GM04504 (cell line): Measurements from ENCODE around the gene XPR1.

Experiments
- DNase-seq: peaks from one replicate; pipeline ENCODE4 v3.0.0-alpha.2; 2012; ENCODE audit warnings: low read depth

XPR1 gene

DNA sequence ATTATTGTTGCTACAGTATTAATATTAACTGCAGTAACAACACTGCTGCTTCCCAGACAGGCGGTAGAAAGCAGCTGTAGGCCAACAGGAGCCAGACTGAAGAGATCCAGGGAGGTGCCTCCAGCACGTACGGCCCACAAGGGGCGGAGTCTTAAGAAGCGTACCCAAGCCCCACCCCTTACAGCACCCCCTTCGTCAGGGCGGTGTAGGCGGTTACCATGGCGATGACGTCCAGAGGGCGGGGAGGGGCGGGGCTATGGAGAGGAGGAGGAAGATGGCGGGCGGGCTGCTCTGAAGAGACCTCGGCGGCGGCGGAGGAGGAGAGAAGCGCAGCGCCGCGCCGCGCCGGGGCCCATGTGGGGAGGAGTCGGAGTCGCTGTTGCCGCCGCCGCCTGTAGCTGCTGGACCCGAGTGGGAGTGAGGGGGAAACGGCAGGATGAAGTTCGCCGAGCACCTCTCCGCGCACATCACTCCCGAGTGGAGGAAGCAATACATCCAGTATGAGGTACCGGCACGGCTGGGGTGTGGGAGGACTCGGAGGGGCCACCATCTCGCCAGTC lies at the start of gene XPR1:
Gene XPR1, plus strand, starts transcription at position 257 of the 560 bp plus-strand sequence. Its CDS starts 180 bp downstream, at position 437.
- DNase-seq = peak; percentile 98

DNA sequence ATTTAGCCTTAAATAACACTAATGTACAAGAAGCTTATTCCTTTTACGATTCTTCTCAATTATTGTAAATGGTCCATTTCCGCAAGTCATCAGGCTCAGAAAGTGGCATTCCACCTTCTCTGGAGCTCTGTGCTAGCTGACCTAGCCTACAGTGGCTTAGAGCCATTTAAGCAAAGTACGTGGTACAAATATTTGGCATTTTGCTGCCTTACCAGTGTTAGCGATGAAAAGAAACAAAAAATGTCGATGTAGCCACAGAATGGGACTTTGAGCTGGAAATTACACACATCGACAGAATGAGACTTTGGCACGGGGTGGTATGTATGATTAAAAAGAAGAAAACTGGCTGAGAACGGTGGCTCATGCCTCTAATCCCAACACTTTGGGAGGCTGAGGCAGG lies 47.0 kb upstream of the XPR1 start:
- DNase-seq = no peak

DNA sequence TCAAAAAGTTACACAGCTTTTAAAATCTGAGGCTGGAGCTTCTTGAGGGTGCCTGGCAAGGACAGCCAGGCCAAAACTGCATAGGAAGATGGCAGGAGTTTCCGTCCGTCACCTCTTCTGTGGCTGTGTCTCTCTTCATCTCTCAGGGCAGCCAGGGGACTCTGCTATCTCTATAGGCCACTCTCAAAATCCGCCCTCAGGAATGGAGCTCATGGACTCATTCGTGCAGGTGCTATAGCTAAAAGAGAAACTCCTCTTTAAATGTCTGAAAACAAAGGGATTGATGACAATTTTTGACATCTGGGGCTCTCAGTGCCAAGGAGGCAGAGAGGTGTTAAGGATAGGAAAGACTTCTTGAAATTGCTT lies 45.8 kb upstream of the XPR1 start:
- DNase-seq = no peak

DNA sequence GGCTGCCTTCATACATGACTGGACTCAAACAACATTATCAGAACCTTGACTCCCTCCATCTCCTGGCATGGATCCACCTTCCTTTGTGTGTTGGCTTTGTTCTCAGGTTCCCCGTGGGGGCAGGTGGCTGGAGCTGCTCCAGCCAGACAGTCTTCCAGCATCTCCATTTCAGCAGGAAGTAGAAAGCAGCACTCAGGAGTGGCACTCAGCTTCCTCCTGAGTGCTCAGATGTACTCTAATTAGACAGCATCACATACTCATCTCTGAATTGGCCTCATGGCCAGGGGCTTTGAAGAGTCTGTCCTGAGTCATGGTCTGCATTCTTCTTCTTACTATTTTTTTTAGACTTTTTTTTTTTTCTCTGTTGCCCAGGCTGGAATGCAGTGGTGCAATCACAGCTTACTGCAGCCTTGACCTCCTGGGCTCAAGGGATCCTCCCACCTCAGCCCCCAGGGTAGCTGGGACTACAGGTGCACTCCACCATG lies 45.1 kb upstream of the XPR1 start:
- DNase-seq = peak; percentile 43

DNA sequence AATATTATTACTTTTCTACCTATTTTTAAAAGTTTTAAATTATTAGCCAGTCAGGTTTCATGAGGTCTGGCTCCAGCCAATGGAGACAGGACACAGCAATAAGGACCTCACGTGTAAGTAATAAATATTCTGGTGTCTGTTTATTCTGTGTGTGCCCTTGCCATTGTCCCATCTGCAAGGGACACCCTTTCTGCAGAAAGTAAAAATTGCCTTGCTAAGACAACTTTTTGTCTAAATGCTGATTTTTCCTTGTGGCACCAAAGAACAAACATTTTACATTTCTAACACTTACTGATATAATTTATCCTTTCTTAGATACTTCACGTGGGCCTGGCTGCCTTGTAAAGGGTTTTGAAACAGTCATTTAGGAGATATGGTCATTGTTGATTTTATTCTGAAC lies 43.7 kb upstream of the XPR1 start:
- DNase-seq = no peak

DNA sequence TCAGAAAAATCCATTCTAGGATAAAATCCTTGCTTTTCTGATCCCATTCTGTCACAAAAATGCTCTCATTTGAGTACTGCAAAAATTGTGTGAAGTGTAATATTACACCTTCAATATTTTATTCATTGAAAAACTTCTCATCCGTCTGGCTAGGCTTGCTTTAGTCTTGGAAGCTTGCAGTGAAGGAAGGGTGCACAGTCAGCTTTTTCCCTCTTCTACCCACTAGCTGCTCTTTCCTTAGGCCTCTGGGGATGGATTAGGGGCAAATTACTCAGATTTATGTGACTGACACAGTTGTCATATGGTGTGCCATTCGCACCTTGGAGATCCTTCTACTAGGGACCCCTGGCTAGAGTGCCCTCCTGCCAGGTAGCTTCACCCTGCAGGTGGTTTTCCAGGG lies 40.9 kb upstream of the XPR1 start:
- no peak for DNase-seq

DNA sequence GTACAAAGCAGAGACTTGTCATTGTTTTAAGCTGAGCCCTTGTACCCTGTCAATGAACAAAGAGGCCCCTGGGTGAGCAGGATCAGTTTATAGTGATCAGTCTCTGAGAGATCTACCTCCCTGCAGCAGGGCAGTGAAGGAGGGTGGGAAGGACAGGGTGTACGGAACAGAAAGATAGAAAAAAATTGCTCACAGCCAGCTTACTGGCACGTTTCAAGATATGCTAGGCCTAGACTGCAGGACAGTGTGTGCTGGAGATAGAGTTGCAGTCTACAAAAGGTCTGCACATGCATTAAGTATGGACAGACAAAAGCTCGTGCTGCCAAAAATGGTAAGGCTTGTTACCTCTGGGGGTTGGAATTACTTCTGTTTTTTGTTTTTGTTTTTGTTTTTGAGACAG lies 38.4 kb upstream of the XPR1 start:
- DNase-seq = no peak

DNA sequence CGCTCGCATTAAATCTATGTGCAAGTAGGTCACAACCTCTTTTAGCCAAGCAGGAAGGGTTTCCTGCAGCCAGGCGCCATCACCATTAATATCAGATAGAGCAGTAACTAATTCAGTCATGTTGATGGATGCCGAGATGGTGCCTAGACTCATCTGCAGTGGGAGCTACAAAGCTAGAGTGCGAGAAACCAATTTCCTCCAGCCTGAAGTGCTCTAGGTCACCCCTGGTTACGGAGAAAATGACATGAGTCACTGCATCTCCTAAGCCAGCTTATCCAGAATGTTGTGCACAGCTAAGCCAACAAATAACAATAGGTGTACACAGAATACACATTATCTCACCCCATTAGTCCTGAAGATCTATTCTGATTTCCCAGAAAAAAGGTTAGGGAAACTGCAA lies 37.1 kb upstream of the XPR1 start:
- no peak for DNase-seq

DNA sequence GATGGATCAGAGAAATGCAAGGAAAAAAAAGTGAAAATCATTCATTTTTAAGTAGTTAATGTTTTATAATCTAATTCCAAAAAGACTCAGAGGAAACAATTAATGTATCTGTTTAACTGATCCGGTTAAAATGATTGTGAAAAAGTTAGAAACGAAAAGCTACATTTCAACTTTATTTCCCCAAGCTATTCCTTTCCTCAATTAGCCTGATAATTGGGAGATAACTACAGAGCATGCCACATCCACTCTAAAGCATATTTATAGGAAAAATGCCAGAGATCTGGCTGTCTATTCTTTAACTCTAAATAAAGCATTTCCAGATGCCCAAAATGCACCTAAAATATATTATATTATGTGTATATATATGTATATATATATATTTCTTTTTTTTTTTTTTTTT lies 35.9 kb upstream of the XPR1 start:
- no peak for DNase-seq

DNA sequence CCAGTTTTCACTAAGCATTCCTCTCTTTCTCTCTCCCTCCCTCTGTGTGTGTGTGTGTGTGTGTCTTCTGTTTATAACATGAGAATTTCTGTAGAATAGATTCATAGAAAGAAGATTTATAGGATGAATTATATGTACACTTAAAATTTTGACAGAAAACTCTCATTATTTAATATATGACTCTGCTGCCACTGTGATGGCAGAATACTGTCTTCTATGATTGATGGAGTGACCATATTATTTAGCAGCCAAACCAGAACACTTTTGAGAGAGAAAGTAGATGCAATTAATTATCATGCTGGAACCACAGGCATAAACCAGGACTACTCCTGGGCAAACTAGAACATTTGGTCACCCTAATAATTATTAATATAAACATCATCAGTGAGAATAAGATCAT lies 34.3 kb upstream of the XPR1 start:
- DNase-seq = no peak

DNA sequence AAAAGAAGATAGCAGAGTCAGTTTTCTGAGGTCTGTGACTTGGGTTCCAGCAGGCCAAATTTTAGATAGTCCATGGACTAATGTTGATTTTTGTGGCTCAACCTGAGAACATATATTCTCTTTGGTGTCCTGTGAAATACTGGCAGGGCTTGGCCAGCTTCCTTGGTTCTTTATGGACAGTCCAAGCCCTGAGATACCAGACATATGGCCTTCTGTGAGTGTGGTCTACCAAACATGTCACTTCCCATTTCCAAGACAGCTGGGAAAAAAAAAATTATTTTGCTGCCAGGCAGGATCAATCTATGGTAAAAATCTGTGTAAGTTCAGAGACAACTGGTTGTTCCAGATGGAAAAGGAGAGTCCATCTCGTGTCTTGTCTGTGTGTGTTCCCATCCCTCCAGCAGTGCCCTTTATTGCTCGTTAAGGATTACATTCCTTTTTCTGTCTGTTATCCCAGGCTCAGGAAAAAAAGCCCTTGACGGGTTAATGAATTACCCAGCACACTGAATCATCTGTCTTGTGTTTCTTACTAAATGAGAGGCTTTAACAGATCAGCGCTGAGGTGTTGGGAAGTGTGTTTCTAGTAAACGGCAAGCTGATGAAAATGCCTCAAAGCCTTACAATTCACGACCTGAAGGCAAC lies 33.4 kb upstream of the XPR1 start:
- no peak for DNase-seq

DNA sequence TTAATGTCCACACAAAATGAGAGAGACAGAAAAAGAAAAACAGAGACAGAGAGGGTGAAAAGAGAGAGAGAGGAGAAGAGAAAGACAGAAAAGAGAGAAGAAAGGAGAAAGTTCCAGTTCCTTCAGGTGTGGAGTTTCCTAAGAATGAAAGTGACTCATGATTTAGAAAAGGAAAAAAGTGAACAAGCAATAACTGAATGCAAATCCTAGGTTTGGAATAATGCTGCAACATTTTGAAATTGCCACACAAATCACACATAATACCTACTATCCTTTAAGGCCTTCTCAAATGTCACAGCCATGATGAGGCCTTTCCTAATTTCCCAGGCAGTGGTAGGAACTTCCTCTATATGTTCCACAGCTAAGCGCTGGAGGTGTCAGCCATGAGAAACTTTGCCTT lies 31.5 kb upstream of the XPR1 start:
- no peak for DNase-seq

DNA sequence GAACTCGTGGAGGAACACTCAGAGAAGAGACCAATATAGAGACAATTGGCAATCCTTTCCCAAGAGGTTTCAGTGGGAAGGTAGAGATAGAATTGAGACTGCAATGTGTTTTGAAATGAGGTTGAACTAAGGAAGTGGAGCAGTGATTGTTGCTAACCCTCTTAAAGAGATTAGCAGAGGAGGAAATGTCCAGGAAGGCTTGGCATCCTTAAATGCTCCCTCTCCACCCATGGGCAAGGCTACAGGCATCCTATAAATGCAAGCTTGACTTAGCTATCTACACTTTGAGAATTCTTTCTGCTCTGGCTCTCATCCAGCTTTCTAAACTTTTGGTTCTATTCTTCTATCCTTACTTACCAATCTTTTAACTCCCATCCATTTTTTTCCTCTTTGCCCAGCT lies 30.3 kb upstream of the XPR1 start:
- no peak for DNase-seq

DNA sequence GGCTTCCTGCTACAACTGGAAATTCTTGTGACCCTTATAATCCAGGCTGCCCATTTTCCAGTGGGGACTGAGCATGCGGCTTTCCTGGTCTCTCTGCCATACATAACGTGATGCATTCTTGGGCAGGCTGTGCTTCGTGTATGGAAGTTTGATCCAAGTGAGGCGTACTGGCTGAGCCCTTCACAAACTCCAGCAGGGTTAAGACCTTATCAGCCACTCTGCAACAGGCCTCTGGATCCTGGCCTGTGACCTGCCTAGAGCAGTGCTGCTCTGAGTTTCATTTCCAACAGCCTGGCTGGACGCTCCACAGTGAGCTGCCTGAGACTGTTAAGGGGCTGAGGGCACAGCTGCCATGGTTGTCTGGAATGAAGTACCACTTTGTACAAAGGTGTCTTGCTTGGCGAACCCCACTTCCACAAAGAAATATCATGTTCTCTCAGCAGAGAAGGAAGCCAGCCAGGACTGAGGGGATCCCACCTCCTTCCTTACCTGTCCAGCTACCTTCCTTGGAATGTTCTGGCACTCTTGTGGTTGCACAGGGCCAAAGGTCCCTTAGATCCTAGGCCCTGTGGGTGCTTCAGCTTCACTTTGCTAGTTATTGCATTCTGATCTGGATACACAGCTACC lies 28.5 kb upstream of the XPR1 start:
- DNase-seq = no peak

DNA sequence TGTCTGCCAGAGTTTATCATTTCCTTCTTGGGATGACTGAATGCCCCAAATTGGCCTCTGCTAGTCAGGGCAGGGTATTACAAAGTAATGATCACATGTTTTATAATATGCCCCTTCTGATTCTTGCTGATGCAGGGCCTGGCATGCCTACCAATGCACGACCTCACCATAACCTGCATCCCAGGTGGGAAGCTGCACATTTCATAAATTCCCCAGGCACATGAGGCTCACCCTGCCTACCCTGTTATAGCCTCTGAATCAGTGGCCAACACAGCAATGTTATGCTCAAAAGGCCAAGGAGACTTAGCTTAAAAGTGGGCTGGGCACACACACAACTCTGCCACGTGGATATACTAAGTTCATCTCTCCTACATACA lies 28.0 kb upstream of the XPR1 start:
- DNase-seq = no peak

DNA sequence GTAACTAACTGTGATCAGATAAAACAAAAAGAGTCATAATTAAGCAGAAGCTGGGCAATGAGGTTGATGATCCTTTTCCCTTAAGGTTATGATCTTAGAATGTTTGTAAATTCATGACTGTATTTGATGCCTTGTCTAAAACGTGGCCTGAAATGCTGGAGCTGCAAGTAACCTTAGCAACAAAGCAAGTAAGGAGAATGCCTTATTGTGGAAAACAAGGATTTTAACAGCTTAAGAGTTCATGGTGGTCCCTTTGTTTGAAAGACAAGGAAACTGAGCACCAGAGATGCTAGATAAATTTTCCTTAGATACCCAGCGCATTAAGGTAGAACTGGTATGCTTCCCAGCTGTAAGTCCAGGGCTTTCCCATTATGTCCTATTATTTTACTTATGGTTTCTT lies 25.7 kb upstream of the XPR1 start:
- no peak for DNase-seq

DNA sequence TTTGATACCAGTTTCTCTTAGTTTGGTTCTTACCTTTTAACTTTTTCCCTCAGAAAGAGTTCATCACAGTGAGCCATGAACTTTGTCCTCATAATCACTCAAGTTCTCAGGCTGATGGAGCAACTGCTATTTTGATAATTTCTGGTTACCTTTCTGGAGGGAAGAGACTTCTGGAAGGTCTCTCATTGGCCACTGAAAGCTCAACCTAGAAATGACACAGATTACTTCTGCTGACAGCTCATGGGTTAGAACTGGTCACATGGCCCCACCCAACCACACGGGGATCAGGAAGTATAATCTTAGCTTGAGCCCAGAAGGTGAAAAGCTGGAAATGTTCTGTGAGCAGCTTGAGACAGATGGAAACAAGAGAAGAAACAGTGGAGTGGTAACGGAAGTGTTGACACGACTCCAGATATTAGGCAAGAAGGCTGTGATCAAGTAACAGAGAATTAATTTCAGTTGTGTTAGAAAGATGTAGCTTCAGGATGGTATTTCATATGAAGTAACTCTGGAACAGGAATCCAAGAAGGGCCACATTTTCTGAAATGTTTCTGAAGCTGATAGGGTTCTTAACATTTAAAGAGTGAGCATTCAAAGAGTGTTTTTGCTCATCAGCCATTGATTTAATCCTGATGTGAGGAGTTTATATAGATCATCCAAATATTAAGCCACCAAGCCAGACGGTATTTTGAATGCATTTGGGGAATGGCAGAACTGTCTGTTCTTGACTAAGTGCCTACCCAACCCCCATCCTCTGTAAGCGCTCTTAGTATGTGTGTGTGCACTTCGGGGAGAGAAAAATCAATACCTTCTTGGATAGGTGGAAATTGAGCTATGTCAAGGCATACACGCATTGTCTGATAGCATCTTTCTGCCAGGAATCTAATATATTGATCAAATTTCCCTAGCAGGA lies 21.9 kb upstream of the XPR1 start:
- no peak for DNase-seq

DNA sequence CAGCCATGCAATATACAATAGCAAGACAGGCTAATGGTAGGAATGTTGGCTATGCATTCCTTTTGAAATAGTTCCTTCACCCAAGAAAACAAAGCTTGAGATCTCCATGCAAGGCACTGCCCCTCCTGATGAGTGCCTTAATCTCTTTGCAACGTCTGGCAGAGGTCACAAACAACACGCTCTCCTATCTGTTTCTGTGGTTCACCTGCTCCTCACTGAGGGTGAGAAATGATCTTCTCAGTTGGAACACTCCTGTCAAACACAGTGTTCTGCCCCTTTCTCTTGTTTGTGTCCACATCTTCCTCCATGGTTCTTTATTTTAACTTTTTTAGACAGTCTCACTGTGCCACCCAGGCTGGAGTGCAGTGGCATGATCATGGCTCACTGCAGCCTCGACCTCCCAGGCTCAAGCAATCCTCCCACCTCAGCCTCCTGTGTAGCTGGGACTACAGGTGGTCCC lies 21.2 kb upstream of the XPR1 start:
- DNase-seq = no peak

DNA sequence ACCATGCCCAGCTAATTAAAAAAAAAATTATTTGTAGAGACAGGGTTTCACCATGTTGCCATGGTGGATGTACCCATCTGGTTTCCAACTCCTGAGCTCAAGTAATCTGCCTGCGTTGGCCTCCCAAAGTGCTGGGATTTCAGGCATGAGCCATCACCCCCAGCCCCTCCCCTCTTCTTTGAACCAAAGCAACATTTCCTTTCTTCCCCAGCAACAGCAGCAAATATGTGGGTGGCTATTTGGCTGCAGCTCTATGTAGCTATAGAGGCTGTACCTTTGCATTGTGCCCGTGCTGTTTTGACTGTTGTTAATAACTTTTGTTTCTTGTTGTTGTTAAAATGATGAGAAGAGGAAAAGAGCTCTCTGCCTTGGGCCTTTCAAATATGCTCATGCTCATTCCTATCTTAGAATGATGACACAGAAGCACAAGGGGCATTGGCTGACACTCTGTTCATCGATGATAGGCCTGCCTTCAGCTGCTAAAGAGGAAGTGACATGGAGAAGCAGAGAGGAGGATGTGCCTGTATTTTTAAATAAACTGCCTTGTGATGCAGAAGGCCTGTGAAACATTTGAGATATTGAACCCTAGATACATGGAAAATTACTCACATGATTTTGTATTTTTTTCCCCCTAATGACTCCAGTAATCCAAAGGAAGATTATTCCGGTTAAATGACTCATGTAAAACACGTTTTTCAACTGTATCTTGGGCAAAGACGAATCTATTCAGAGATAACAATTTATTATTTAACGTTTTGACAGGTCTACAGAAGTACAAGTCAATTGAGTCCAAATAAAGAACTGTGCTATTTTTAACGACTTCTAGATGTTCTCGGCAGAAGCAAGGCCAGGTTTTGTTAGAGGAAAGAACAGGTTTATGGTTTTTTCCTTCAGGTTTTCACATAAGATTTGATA lies 20.5 kb upstream of the XPR1 start:
- DNase-seq = no peak

DNA sequence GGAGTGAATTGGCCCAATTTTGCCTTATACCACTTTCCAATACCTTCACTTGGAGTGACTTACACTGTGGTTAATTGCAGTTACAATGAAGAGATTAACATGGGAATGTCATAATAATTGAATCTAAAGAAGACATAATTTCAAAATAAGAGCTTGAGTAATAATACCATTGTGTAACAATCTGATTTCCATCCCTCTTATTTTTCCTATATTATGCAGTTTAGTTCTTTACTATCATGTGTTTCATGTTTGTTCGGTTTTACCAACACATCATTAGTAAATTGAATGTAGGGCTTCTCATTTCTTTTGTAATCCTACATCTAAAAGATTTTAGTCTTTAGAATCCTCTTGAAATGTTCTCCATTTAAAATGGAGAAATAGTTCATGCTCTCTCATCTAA lies 19.2 kb upstream of the XPR1 start:
- DNase-seq = no peak

DNA sequence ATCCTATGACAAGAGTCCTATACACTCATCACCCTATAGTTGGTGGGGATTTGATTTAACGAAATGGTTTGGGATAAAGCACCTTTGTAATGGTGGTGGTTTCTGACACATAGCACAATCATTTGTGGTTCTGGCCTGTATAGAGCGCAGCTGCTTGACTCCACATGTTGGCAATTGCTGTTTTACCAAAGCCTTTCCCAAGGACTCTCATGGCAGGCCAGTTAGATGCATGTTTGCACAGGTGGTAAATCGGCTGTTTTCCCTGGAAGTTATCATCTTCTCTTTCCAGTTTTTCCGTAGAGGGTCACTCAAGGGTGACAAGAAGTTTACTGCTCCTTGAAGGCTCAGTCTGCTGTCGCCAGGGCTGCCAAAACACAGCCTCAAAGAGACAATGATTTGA lies 17.1 kb upstream of the XPR1 start:
- DNase-seq = no peak
